Activated effector memory CD4-positive, alpha-beta T cell treated with anti-CD3 and anti-CD28 coated beads, Interleukin-2, amount 50 U/mL, for 16 hours (primary cell): ENCODE data around the gene PROSER2.
"Not testable (repeated sequence)": the region's sequence is repeated elsewhere in the genome, so short reads cannot be mapped to it uniquely, and the experiment has no call there.

Experiments used
- DNase-seq: peaks from one replicate; pipeline ENCODE4 v3.0.0-alpha.2; 2020

Gene PROSER2

DNA sequence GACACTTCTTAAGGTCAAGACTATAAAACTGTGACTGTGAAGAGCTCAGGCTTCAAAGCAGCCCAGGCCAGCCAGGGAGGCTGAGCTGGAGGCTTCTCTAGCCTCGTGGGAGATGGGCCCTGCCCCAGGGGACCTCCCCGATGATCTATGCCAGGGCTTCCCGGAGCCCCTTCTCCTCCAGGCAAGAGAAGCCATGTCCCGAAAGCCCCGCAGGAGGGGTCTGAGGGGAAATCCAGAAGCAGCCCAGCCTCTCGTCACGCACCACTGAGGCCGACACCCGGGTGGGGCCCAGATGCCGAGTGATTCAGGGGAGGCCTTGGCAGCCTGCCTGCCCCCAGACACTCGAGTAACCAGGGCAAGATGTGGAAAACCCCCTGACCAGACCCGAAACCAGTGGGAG is 63.7 kb downstream of the PROSER2 start:
- no peak for DNase-seq

DNA sequence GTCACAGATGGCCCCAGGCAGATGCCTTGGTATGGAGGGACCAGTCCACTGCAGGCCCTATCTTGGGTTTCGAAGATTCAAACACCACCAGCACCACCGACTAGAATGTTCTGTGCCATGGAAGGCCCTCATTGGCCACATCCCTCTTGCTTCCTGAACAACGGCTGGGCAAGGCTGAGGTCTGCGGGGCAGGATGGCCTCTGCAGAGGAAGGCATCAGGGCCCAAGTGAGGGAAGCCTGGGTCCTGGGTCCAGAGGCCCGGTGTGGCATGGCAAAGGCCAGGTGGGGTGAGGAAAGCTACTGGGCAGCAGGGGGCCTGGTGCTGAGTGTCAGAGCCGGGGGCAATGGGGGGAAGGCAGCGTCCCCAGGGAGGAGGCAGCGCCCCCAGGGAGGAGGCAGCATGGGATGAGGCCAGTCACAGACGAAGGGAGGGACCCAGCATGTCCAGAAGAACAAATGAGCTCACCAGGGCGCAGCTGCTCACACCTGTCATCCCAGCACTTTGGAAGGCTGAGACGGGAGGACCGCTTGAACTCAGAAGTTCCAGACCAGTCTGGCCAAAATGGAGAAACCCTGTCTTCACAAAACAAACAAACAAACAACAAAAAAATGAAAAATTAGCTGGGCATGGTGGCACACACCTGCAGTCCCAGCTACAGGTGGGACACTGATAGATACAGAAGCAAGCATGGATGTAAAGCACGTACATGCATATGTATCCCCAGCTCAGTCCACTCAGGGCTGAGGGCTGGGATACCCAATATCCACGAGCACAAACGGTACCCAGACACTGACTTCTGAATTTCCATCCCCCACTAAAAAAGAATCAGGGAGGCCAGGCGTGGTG is 64.4 kb downstream of the PROSER2 start:
- DNase-seq: no peak

GRCh38 chr10:11889263-11889662 is 66.1 kb downstream of the PROSER2 start:
- DNase-seq: not testable (repeated sequence)

DNA sequence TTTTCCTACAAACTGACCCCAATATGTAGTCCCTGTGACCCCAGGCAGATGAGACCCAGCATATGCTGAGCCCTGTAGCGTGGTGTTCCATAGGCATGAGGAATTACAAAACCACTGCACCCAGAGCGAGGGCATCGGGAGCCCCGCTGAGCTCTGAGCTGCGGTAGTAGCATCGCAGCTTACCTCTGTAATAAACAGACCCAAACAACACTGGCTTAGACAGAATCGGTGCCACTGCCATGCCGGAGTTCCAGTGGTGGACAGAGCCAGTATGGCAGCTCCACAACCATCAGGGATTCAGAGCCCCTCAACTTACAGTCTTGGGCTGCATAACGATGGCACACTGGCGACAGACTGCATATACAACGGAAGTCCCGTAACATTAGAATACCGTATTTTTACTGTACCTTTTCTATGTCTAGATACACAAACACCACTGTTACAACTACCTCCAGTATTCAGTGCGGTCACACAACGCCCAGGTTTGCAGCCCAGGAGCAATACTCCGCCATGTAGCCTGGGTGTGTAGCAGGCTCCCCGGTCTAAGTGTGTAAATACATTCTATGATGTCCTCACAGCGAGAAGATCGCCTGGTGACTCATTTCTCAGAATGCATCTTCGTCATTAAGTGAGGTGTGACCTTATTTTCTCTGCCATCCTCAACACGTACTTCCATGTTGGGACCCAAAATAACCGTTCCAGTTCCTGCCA is 68.8 kb downstream of the PROSER2 start:
- no peak for DNase-seq

DNA sequence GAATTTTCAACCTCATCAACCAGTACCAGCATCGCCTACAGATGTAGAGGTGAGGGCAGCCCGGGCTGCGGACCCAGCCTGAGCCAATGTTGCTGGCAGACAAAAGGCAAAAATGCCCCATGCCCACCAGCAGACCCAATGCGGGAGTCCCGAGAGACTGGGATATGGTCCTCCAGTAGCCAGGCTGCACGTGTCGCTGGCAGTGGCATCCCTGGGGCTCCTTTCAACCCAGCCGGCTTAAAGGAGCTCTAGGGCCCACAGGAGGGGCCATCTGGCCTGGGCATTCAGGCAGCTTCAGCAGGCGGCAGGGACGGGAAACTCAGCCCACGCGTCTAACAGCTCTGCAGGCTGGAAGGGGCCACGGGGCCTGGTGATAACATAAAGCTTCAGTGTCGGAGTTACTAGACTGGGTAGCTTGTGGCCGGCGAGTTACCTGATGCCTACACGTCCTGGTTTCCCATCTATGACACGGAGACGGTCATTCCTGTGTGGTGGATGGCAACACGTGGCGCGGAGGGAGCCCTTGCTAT is 70.7 kb downstream of the PROSER2 start:
- DNase-seq: no peak

DNA sequence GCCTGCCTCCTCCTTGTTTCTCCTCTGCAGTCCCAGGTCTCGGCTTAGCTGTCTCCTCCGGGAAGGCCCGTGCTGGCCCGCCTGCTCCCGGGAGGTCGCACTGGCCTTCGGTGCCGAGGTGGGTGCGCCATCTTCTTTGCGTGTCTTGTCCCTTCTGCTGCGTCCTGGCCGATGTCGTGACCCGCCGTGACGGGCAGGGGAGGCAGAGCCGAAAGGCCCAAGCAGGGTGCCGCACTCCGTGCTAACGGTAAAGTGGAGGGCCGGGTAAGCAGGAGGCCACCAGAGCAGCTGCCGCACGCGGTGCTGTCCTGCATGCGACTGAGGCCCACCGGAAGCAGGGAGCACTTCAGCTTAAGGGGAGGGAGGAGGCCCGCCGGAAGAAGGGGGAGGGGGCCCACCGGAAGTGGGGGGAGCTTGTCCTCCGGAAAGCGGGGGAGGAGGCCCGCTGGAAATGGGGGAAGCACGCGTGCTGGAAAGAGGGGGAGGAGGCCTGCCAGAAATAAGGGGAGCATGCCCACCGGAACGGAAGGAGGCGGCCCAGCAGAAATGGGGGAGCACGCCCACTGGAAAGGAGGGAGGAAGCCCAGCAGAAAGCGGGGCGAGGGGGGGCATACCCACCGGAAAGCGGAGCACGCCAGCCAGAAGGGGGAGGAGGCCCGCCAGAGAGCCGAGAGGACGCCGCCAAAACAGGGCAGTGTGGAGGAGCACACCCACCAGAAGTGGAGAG is 71.4 kb downstream of the PROSER2 start:
- DNase-seq: no peak

DNA sequence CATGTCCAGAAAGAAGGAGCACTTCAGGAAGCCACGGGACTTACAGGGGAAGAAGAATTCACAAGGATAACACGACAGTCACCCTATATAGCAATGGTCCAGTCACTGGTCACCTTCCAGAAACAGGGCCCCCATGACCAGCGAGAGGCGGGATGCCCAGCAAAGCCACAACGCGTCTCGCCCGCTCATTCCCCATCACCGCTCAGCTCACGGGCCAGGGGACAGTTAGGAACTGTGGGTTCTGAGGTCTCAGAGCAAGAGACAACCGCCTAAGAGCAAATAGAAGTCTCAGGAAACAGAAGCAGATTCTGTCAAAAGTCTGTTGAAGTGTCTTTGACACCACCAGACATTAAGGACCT is 71.9 kb downstream of the PROSER2 start:
- no peak for DNase-seq

DNA sequence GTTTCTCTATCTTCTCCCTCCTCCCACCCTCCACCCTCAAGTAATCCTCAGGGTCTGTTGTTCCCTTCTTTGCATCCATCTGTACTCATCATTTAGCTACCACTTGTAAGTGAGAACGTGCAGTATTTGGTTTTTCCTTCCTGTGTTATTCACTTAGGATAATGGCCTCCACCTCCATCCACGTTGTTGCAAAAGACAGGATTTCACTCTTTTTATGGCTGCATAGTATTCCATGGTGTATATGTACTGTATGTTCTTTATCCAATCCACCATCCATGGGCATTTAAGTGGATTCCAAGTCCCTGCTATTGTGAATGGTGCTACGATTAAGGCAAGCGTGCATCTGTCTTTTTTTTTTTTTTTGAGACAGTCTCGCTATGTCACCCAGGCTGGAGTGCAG is 72.4 kb downstream of the PROSER2 start:
- DNase-seq: no peak

DNA sequence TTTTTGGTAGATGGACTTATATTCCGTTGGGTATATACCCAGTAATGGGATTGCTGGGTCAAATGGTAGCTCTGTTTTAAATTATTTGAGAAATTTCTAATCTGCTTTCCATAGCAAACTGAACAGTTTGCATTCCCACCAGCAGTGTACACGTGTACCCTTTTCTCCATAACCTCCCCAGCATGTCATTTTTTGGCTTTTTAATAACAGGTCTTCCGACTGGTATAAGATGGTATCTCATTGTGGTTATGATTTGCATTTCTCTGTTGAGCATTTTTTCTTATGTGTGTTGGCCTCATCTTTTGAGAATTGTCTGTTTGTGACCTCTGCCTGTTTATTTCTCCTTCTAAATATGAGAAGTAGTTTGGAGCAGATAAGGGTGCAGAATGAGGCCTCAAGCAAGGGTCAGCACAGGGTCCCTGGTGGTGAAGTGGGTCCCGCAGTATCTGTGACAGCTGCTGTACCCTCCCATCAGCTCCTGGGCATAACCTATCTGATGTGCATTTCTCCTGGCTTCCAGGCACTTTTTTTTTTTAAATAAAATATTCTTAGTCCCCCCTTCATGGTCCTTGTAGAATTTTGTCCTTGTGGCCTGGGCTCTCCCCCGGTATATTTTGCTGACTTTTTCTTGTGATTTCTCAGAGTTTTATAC is 73.5 kb downstream of the PROSER2 start:
- no peak for DNase-seq

- no peak for DNase-seq
These were observed 74.8 kb downstream of the PROSER2 start for GRCh38 chr10:11898033-11898371.

- no peak for DNase-seq
These were observed 75.4 kb downstream of the PROSER2 start for GRCh38 chr10:11898372-11899066.

- DNase-seq: no peak
These were observed 76.1 kb downstream of the PROSER2 start for GRCh38 chr10:11899067-11899876.

DNA sequence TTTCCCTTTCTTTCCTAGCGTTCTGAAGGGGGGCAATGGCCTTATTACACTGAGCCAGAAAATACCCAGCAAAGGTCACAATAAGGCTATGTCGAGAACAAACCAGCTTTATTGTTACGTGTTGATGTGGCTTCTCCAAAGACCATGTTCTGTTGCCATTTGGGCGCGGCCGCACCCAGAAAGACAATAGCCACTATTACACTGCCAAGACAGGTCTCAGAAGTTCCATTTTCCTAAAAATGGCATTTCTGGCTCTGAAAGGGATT is 77.8 kb downstream of the PROSER2 start:
- no peak for DNase-seq

DNA sequence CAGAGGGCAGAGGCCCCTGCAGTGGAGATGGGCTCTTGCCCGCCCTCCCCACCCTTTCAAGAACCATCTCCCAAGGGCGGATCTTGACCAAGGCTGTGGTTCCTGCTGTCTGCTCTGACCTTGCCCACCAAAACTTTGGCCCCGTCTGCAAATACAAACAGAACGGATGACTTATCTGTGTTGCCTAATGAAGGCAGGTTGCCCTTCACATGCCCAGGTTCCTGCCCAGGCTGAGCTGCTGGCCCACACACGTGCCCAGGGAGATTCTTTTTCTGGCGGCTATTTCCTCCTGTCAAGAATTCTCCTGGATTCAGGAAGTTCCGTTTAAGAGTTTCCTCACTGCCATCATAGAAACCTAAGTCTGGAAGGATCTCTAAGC is 78.3 kb downstream of the PROSER2 start:
- no peak for DNase-seq

GRCh38 chr10:11901833-11902475 is 78.8 kb downstream of the PROSER2 start:
- DNase-seq: no peak

GRCh38 chr10:11902646-11903045 is 79.5 kb downstream of the PROSER2 start:
- DNase-seq: no peak

GRCh38 chr10:11906714-11907113 is 83.6 kb downstream of the PROSER2 start:
- DNase-seq: no peak

- DNase-seq: no peak
These were observed 84.8 kb downstream of the PROSER2 start for GRCh38 chr10:11907914-11908313.

GRCh38 chr10:11908536-11908935 is 85.4 kb downstream of the PROSER2 start:
- DNase-seq: no peak

GRCh38 chr10:11908991-11909390 is 85.8 kb downstream of the PROSER2 start:
- DNase-seq: no peak

DNA sequence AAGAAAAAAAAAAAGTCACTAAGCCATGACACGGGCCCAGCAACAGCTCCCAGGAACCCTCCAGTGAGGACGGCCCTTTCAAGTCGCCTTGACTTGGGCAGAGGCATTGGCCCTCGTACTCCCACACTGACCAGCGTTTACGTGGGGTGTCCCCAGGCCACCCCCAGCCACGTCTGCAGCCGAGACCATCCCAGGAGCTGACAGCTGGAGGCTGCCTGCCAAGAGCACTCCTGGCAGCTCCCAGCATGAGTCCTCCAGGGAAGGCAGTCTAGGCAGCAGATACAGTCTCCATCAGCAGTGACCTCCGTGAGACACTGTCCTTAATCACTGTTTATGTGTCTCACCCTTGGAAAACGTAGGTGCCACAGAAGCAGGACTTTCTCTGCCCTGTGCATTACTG is 86.5 kb downstream of the PROSER2 start:
- no peak for DNase-seq
